Measurements from ENCODE around the gene TECR. TPM values are rescaled to one million over a fixed set of nuclear protein-coding genes. Genes with fewer than 3 reads are reported as not detected.

TECR gene
- total RNA-seq, 1 experiment from 2014 or later: 145 TPM

- Histone ChIP-seq H3K4me2 (ENCODE audit: low read length) (peak overlapping the region; percentile 98), H3K9me3 (ENCODE audit: low read length) (no peaks in the 10 kb centered on the region), H2AFZ (ENCODE audit: low read length) (no peak overlapping the region), H3K4me3 (ENCODE audit: low read length) (peak overlapping the region; percentile 96), H3K79me2 (ENCODE audit: low read length) (peaks cover 46% of the 10 kb centered on the region), H3K4me1 (ENCODE audit: insufficient read depth, low read length) (peaks cover 43% of the 10 kb centered on the region), H3F3A (ENCODE audit: low read length, unreplicated experiment) (peaks cover 33% of the 10 kb centered on the region), H3K27me3 (ENCODE audit: low read length) (no peaks in the 10 kb centered on the region), H3K9ac (ENCODE audit: low read length) (peak overlapping the region; percentile 92), H3K27ac (ENCODE audit: low read length) (peak overlapping the region; percentile 77; the same call in 1 of the 2 replicates), H3K36me3 (ENCODE audit: low read depth, low read length) (peaks cover 38% of the 10 kb centered on the region), H4K20me1 (ENCODE audit: low read length) (peaks cover 39% of the 10 kb centered on the region), H3K9me2 (replicated peaks; ENCODE audit: low read length) (no peaks in the 10 kb centered on the region)
- no peak for DNase-seq
- no peak for ATAC-seq
- BruUV-seq (replicated peaks): TSS peak; percentile 63
- TF ChIP-seq EZH2 (IDR thresholded peaks at IDR 0.05; ENCODE audit: low read length, unreplicated experiment) (no peak), CTCF (conservative IDR thresholded peaks at IDR 0.05; ENCODE audit: low read depth, low read length) (no peak), EZH2phosphoT487 (IDR thresholded peaks at IDR 0.05; ENCODE audit: borderline replicate concordance, low read length) (no peak)
- intact Hi-C loops (cut with micrococcal nuclease): loop anchor here (1.0 to 2.0 kb wide), 2 partner anchors 11 to 30 kb away; no protein-coding TSS in a partner anchor
- ChIA-PET CTCF (interaction anchor here (0.6 to 1.1 kb wide), 2 partner anchors 39 to 42 kb away, joined by 4 read pairs; no protein-coding TSS in a partner anchor), POLR2A (ENCODE audit: unreplicated experiment) (interaction anchor here (0.5 to 1.9 kb wide), 5 partner anchors 7 to 382 kb away, joined by 3 to 11 read pairs (median 4); no protein-coding TSS in a partner anchor)
Observed at GRCh38 chr19:14516746-14517438, 12.5 kb upstream of the TECR start.

GRCh38 chr19:14517446-14517839 lies 12.0 kb upstream of the TECR start:
- intact Hi-C loops (cut with micrococcal nuclease): loop anchor here (2.0 kb wide), 1 partner anchor 31 kb away; no protein-coding TSS in a partner anchor
- no TSS peak for BruUV-seq (replicated peaks)
- Histone ChIP-seq H3K9ac (ENCODE audit: low read length) (peak overlapping the region; percentile 92), H3K9me3 (ENCODE audit: low read length) (no peaks in the 10 kb centered on the region), H3K27me3 (ENCODE audit: low read length) (no peaks in the 10 kb centered on the region), H3K4me3 (ENCODE audit: low read length) (peak overlapping the region; percentile 96), H3K36me3 (ENCODE audit: low read depth, low read length) (peaks cover 38% of the 10 kb centered on the region), H3K27ac (ENCODE audit: low read length) (peak overlapping the region; percentile 77; the same call in 1 of the 2 replicates), H3K4me1 (ENCODE audit: insufficient read depth, low read length) (peaks cover 43% of the 10 kb centered on the region), H2AFZ (ENCODE audit: low read length) (no peak overlapping the region), H3F3A (ENCODE audit: low read length, unreplicated experiment) (peaks cover 33% of the 10 kb centered on the region), H3K79me2 (ENCODE audit: low read length) (peaks cover 46% of the 10 kb centered on the region), H4K20me1 (ENCODE audit: low read length) (peaks cover 39% of the 10 kb centered on the region), H3K4me2 (ENCODE audit: low read length) (peak overlapping the region; percentile 98), H3K9me2 (replicated peaks; ENCODE audit: low read length) (no peaks in the 10 kb centered on the region)
- CTCF ChIA-PET: interaction anchor here (0.6 to 1.1 kb wide), 2 partner anchors 38 to 43 kb away, joined by 4 read pairs; no protein-coding TSS in a partner anchor
- no peak for TF ChIP-seq CTCF (conservative IDR thresholded peaks at IDR 0.05; ENCODE audit: low read depth, low read length)
- TF ChIP-seq EZH2 (IDR thresholded peaks at IDR 0.05; ENCODE audit: low read length, unreplicated experiment): no peak
- no peak for TF ChIP-seq EZH2phosphoT487 (IDR thresholded peaks at IDR 0.05; ENCODE audit: borderline replicate concordance, low read length)
- ATAC-seq (peak; percentile 0; the same call in 1 of the 2 replicates), DNase-seq (no peak)
- POLR2A ChIA-PET (ENCODE audit: unreplicated experiment): interaction anchor here (0.5 to 1.9 kb wide), 4 partner anchors 8 to 21 kb away, joined by 3 to 11 read pairs (median 4); no protein-coding TSS in a partner anchor
